C4-2B (cell line): Measurements from ENCODE around the gene CAVIN1.
"Not testable (repeated sequence)": the region's sequence is repeated elsewhere in the genome, so short reads cannot be mapped to it uniquely, and the experiment has no call there.

Experiments used
- H3K27ac ChIP-seq: fragments of 450-650 bp; 2 replicates; pipeline ENCODE4 v1.5.1; 2017
- CTCF ChIP-seq: fragments of 450-650 bp; conservative IDR thresholded peaks from 2 replicates; pipeline ENCODE4 v1.5.1; 2017; ENCODE audit warnings: mild to moderate bottlenecking
- ZFX ChIP-seq: fragments of 450-650 bp; IDR thresholded peaks from 2 replicates; pipeline ENCODE4 v1.6.1; 2017

Gene CAVIN1

DNA sequence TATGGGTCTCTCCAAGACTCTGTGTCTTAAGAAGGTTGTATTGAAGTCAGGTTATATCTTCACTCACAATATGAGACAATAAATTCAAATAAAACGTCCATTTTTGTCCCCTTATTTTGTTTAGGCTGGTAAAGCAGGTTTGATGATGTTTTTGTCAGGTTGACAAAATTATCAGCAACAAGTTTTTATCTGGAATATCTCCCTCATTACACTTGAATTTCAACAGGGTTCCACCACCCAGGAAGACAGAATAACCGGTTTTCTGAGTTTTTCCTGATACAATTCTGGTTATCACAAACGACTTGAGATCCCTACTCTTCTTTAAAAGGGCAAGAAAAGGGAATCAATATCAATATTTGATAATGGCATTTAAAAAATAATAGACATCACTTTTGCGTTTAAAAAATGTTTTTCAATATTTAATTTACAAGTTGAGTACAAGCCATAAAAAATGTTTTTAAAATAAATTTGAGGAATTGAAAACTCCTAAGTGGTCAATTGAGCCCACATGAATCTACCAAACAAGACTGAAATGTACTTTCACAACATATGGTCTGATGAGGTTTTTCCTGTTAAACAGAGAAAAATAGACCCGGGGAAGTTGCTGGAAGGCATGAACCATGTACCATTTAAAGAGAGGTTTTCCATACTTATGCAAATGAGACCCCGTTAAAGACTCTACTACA, 34.2 kb upstream of the CAVIN1 start:
- no peak overlapping the region for H3K27ac ChIP-seq
- TF ChIP-seq CTCF (no peak), ZFX (no peak)

DNA sequence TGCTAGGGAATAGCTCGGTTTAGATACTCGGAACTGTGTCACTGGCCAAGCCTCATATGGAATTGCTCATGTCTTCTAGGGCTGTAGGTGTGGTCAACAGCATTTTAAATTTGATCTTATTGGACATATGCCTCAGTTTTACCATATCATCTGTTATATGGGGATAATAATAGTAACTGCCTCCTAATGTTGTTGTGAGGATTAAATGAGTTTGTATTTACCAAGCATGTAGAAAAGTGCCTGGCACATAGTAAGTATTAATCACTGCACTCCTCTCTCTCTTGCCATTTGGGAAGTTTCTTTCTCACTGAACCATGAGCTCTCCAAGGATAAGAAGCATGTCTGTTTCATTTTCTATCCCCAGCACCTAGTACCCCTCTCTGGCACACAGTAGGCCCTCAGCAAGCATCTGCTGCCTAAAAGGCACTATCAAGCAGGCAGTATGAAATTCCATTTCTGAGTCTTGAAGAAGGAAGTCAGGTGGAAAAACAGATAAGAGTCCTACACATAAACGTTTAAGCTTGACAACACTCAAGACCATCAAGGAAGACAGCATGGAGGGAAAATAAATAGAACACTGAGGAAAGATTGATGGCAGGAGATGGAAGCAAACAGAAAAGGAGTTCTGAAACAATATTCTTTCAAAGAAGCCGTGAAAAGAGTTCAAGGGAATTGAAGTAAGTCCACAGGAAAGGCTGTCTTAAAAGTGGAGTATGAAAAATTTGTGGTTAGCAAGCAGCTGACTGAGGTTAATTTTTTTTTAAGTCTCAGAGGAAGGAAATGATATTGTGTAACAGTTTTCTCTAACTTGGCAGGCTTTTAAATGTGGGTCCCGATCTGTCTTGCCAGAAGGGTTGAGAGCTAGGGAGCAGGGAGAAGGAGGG, 33.4 kb upstream of the CAVIN1 start:
- TF ChIP-seq ZFX (no peak), CTCF (no peak)
- H3K27ac ChIP-seq, result no peak overlapping the region

DNA sequence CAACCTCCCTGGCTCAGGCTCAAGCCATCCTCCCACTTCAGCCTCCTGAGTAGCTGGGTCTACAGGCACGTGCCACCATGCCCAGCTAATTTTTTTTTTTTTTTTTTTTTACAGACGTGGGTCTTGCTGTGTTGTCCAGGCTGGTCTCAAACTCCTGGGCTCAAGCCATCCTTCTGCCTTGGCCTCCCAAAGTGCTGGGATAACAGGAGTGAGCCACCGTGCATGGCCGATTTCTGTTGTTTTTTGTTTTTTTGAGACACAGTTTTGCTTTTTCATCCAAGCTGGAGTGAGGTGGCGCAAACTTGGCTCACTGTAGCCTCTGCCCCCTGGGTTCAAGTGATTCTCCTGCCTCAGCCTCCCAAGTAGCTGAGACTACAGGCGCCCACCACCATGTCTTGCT, 31.9 kb upstream of the CAVIN1 start:
- H3K27ac ChIP-seq, result not testable (repeated sequence)

GRCh38 chr17:42453439-42453838, 30.4 kb upstream of the CAVIN1 start:
- TF ChIP-seq CTCF (no peak), ZFX (no peak)
- H3K27ac ChIP-seq, result no peak overlapping the region

DNA sequence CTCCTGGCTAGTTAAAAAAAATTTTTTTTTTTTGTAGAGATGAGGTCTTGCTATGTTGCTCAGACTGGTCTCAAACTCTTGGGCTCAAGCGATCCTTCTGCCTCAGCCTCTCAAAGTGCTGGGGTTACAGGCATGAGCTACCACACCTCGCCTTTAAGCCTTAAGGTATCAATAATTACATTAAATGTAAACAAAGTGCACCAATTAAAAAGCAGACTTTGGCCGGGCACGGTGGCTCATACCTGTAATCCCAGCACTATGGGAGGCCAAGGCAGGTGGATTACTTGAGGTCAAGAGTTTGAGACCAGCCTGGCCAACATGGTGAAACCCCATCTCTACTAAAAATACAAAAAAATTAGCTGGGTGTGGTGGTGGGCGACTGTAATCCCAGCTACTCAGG, 28.2 kb upstream of the CAVIN1 start:
- H3K27ac ChIP-seq, result not testable (repeated sequence)

DNA sequence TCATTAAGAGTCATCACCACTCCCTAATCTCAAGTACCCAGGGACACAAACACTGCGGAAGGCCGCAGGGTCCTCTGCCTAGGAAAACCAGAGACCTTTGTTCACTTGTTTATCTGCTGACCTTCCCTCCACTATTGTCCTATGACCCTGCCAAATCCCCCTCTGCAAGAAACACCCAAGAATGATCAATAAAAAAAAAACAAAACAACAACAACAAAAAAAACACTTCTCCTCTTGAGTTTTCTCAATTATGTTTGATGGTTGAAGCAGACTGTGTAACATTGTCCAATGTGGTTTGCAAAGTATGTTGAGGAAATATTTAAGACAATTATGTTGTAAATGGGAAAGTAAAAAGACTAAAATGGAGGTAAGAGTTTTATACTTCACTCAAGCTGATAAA, 26.8 kb upstream of the CAVIN1 start:
- not testable (repeated sequence) for H3K27ac ChIP-seq

GRCh38 chr17:42449176-42449575, 26.1 kb upstream of the CAVIN1 start:
- H3K27ac ChIP-seq, result not testable (repeated sequence)

DNA sequence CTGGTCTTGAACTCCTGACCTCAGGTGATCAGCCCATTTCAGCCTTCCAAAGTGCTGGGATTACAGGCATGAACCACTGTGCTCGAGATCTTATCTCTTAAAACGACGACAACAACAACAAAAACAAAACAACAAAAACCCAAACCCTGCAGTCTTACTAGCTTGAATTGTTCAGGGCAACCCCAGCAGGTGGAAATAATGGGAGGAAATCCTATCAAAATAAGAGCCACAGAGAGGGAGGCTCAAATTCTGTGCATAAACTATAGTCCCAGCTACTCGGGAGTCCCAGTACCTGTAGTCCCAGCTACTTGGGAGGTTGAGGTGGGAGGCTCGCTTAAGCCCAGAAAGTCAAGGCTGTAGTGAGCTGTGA, 19.1 kb upstream of the CAVIN1 start:
- TF ChIP-seq ZFX (no peak), CTCF (no peak)
- H3K27ac ChIP-seq, result no peak overlapping the region

DNA sequence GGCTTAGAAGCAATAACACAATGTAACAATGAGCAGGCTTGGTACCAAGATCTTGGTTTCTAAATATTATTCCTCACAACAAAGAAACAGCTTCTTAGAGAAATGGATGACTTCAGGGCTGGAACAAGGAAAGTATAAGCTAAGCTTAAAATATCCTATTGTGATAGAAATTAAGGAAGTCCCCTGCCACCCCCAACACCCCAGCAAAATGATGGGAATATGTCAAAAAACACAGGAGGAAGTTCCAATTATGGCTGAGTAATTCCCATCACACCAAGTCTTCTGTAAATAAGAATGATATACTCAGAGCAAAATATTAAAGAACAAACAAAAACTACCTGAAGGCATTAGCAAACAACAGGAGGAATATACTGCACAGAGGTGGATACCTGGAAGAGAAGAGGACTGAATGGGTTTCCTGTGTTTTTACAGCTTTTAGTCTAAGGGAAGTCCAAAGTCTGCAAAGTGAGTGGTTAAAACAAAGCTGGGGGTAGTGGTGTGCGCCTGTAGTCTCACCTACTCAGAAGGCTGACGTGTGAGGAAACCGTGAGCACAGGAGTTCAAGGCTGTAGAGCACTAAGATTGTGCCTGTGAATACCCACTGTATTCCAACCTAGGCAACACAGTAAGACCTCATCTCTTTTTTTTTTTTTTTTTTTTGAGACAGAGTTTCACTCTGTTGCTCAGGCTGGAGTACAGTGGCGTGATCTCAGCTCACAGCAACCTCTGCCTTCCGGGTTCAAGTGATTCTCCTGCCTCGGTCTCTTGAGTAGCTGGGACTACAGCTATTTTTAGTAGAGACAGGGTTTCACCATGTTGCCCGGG, 18.5 kb upstream of the CAVIN1 start:
- TF ChIP-seq CTCF, result no peak
- TF ChIP-seq ZFX, result no peak
- no peak overlapping the region for H3K27ac ChIP-seq
